HG03280 (cell line): ENCODE data around the gene PCNX1.
"Not testable (repeated sequence)": the region's sequence is repeated elsewhere in the genome, so short reads cannot be mapped to it uniquely, and the experiment has no call there.

ENCODE experiments used
- ATAC-seq: cut with Tn5 transposase; IDR thresholded peaks from one replicate; pipeline ENCODE4 v1.9.1; 2021; ENCODE audit warnings: mild to moderate bottlenecking, moderate library complexity; ENCODE audit not compliant: unreplicated experiment

PCNX1 gene

GRCh38 chr14:70907176-70907995 lies at the start of gene PCNX1:
Gene PCNX1 (plus strand): TSS chr14:70907459. CDS start chr14:70907851, 392 bp downstream.
- ATAC-seq, result peak; percentile 79

DNA sequence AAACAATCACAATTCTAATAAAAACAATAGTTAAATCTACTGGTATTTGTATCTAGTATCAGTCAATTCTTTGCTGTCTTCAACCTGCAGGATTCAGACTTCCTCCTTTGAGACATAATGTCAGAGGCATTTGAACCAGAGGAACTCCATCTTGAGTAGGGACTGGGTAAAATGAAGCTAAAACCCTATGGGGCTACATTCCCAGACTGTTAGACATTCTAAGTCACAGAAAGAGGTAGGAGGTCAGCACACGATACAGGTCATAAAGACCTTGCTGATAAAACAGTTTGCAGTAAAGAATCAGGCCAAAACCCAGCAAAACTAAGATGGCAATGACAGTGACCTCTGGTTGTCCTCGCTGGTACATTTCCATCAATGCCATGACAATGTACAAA lies 49.8 kb upstream of the PCNX1 start:
- no peak for ATAC-seq

- ATAC-seq, result no peak
Observed at GRCh38 chr14:70858641-70859040, 48.6 kb upstream of the PCNX1 start.

- ATAC-seq, result not testable (repeated sequence)
Observed at GRCh38 chr14:70866992-70867391, 40.3 kb upstream of the PCNX1 start.

GRCh38 chr14:70871001-70871400 lies 36.3 kb upstream of the PCNX1 start:
- ATAC-seq, result no peak

DNA sequence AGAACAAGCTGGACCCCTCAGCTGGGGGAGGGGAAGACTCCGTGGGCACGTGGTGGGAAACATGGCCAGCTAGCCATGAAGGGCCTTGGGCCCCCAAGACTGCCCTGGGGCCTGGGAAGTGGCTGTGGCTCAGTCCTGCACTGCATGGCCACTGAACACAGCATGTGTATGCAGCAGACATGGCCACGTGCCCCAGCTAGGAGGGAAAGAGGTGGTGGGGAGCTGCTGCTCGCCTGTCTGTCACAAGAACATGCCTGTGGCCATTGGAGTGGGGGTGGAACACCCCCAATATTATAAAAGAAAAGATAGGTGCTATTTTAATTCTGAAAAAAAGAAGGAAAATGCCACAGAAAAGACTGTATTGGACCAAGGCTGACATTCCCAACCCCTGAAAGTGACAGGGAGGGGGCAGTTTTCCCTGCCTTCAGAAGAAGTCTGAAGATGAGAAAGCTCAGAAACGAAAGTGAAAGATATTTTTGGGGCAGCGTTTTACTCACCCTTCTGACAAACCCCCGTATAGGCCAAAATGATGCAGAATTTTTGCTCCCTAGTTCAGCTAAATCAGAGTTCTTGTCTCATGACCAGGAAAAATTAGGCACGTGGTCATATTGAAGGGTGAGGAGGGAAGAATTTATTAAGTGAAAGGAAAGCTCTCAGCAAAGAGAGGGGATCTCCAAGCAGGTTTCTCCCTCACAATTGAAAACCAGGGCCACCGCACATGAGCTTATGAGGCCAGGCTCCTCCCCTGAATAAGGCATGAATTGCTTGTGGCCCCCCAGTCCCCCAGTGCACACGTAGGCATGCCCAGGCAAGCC lies 35.2 kb upstream of the PCNX1 start:
- no peak for ATAC-seq

- ATAC-seq, result no peak
Observed at GRCh38 chr14:70872678-70873020, 34.6 kb upstream of the PCNX1 start.

DNA sequence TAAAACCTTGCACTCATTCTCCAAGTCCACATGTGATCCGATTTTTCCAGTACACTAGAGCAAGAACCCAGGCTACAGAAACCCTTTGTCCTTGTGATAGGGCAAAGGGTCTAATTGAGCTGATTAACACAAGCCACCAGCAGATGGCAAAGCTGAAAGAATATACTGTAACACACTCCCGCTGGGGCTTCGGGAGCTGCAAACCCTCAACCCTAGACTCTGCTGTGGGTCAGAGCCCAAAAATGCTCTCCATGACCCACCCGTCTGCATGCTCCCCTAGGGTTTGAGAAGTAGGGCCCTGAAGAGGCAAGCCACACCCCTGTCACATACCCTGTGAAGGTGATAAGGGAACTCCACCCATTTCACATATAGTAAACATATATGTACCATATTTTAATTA lies 33.6 kb upstream of the PCNX1 start:
- no peak for ATAC-seq

GRCh38 chr14:70875811-70876460 lies 31.3 kb upstream of the PCNX1 start:
- not testable (repeated sequence) for ATAC-seq

DNA sequence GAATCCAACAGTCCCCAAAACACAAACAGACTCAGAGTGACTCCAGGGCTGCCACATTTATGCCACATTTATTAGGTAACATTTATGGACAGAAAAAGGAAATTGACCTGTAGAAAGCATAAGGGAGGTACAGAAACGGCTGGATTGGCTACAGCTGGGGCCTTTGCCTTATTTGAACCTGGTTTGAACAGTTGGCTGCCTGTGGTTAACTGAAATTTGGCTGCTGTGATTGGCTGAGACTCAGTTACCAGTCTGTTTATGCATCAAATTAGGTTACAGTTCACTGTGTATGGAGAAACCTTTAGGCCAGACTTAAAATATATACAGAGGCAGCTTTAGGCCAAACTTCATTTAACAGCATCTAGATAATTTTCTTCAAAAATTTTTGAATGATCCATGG lies 27.8 kb upstream of the PCNX1 start:
- ATAC-seq, result no peak

GRCh38 chr14:70880888-70881287 lies 26.4 kb upstream of the PCNX1 start:
- not testable (repeated sequence) for ATAC-seq

DNA sequence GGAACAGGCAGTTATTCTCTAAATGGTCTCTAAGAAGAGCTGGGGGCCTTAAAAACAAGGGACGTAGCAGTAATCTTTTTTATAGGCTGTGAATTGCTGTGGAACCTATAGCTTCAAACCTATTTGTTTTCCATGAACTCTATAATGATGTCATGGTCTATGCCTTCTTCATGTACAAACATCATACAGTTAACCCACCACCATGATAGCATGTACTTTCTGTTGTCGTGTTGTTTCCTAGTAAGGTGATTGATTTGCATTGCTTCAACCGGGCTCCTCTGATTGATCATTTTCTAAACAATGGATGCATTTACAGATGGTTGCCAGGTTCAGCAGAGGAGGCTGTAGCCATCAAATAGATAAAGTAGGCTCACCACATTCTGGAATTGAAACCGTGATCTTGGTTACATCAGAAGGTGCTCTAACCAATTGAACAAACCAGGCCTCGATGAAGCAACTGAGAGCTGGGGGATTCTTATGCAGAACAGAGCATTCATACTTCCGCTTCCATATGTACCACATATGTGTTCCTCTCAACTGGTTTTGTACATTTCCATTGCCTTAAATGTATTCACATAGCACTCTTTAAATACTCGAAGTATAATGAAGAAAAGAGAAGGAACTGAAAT lies 25.6 kb upstream of the PCNX1 start:
- ATAC-seq, result peak; percentile 47

- no peak for ATAC-seq
Observed at GRCh38 chr14:70882776-70883492, 24.3 kb upstream of the PCNX1 start.

DNA sequence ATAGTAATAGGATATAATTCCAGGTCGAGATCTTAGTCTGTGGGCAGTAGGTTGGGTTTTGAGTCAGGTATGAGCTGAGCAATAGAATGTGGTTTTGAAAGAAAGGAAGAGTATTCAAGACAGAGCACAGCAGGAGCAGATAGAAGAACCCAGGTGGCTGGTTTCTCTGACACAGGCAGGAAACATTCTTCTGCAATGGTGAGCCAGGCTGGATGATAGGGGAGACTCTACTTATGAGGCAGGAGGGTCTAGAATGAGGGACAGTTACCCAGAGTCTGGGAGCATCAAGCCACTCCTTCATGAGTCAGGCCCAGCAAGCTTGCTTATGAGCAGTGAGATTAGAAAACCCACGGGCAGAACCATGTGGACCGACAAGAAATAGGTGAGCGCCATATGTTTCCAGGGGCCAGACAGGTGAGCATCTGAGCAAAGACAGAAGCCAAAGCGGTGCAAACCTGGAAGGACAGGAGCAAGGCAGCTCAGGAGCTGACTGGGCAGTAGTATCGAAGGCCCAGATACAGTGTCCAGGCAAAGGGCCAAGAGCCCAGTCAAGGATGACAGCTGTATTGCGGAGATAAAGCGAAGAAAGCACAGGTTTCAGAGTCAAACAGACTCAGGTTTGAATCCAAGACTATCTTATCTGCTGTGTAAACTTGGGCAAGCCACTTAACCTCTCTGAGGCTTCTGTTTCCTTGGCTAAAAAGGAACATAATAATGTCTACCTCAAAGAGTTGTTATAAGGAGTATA lies 22.5 kb upstream of the PCNX1 start:
- no peak for ATAC-seq

DNA sequence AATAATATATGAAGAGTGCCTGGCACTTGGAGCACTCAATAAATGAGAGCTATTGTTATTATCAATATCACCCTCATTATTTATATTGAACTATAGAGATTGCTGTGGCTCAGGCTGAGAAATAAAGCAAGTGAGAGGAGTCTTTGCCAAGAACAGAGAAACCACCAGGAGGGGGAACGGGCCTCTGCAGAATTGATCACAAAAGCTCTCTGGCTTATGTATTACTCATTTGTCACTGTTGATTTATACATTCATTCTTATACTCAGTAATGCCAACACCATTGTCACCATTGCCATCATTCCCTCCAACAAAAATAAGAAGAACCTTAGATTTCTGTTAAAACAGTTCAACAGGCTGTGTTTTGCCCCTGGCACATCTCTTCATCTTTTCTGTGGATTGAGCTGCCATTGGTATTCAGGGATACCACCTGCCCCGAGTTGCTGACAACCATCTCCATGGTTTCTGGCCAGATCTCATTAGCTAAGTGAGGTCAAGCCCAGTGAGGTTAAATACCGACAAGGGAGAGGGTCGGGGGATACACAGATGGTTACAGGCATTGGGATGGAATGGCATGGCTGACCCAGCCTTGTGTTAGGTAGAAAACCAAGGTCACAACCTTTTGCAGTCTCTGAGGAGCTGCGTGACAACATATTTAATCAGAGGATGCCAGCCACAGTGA lies 21.8 kb upstream of the PCNX1 start:
- no peak for ATAC-seq

GRCh38 chr14:70886421-70887206 lies 20.6 kb upstream of the PCNX1 start:
- ATAC-seq, result peak; percentile 52

- ATAC-seq, result peak; percentile 45
Observed at GRCh38 chr14:70887207-70887681, 20.0 kb upstream of the PCNX1 start.

GRCh38 chr14:70887737-70888499 lies 19.3 kb upstream of the PCNX1 start:
- no peak for ATAC-seq
